NCI-H2196 (cell line): ENCODE data around the gene PRDM1.

ENCODE experiments used
- DNase-seq: peaks from one replicate; lab custom pipeline; 2025; ENCODE audit not compliant: unreplicated experiment; lab: John Stamatoyannopoulos, UW

The PRDM1 gene

GRCh38 chr6:106094964-106095335 is 8.8 kb downstream of the PRDM1 start:
- DNase-seq = no peak

- no peak for DNase-seq
Measured at GRCh38 chr6:106097411-106098231, 11.5 kb downstream of the PRDM1 start.

- DNase-seq = no peak
Measured at GRCh38 chr6:106098383-106099234, 12.5 kb downstream of the PRDM1 start.

GRCh38 chr6:106099235-106099537 is 13.1 kb downstream of the PRDM1 start:
- no peak for DNase-seq

GRCh38 chr6:106100755-106101154 is 14.6 kb downstream of the PRDM1 start:
- DNase-seq = no peak

- no peak for DNase-seq
Measured at GRCh38 chr6:106101466-106101865, 15.3 kb downstream of the PRDM1 start.

GRCh38 chr6:106102034-106102433 is 15.9 kb downstream of the PRDM1 start:
- no peak for DNase-seq

- DNase-seq = no peak
Measured at GRCh38 chr6:106102967-106103727, 17.0 kb downstream of the PRDM1 start.

GRCh38 chr6:106103728-106104109 is 17.6 kb downstream of the PRDM1 start:
- no peak for DNase-seq

- DNase-seq = no peak
Measured at GRCh38 chr6:106104476-106104875, 18.3 kb downstream of the PRDM1 start.

- no peak for DNase-seq
Measured at GRCh38 chr6:106104941-106105340, 18.8 kb downstream of the PRDM1 start.

GRCh38 chr6:106105493-106105892 is 19.4 kb downstream of the PRDM1 start:
- no peak for DNase-seq

- no peak for DNase-seq
Measured at GRCh38 chr6:106106276-106107042, 20.3 kb downstream of the PRDM1 start.

GRCh38 chr6:106107043-106107613 is 21.0 kb downstream of the PRDM1 start:
- DNase-seq = no peak

- DNase-seq = no peak
Measured at GRCh38 chr6:106108129-106108528, 22.0 kb downstream of the PRDM1 start.

- no peak for DNase-seq
Measured at GRCh38 chr6:106109029-106109428, 22.9 kb downstream of the PRDM1 start.

- no peak for DNase-seq
Measured at GRCh38 chr6:106110164-106110826, 24.2 kb downstream of the PRDM1 start.

GRCh38 chr6:106112433-106112832 is 26.3 kb downstream of the PRDM1 start:
- DNase-seq = no peak

GRCh38 chr6:106113256-106113959 is 27.3 kb downstream of the PRDM1 start:
- DNase-seq = no peak
